Ovary (tissue), 10 donors: Measurements from ENCODE around the gene RAB2B. TPM values are rescaled to one million over a fixed set of nuclear protein-coding genes. Genes with fewer than 3 reads are reported as not detected.

ENCODE experiments used
- DNase-seq, 5 donors: peaks; one replicate each; pipeline ENCODE4 v3.0.0-alpha.2; 2019 to 2020
- H3K27ac ChIP-seq, 2 donors: fragments of 200-600 bp; one replicate each; pipeline versions ENCODE4 v1.5.1 to v1.8.0; 2019 to 2022
- H3K27me3 ChIP-seq: fragments of 200-600 bp; one replicate; pipeline ENCODE4 v1.8.0; 2022
- H3K36me3 ChIP-seq: fragments of 200-600 bp; sonication (generic); one replicate; pipeline ENCODE4 v1.5.1; 2019
- H3K4me1 ChIP-seq: one replicate; pipeline ENCODE4 v1.8.1; 2013; ENCODE audit warnings: mild to moderate bottlenecking, moderate library complexity; ENCODE audit not compliant: insufficient read depth
- H3K4me3 ChIP-seq: fragments of 200-600 bp; sonication (generic); one replicate; pipeline ENCODE4 v1.5.1; 2017
- H3K9me3 ChIP-seq, 2 donors: fragments of 200-600 bp in 1 of 2; sonication (generic) in 1 of 2; one replicate each; pipeline versions ENCODE4 v1.5.1 to v1.8.1; 2013 to 2019; ENCODE audit warnings: mild to moderate bottlenecking in 1 of 2, moderate library complexity in 1 of 2
- CTCF ChIP-seq, 3 donors: fragments of 450-650 bp in 2 of 3; fragments of 200-600 bp in 1 of 3; IDR thresholded peaks; one replicate each; pipeline versions ENCODE4 v1.5.1 to v1.8.0; 2016 to 2022; ENCODE audit warnings: antibody characterized with exemption in 3 of 3, mild to moderate bottlenecking in 1 of 3
- EP300 ChIP-seq: sonication (generic); formaldehyde crosslinking; IDR thresholded peaks from one replicate; pipeline ENCODE4 v1.6.1; 2017; ENCODE audit warnings: antibody characterized with exemption
- POLR2A ChIP-seq: fragments of 450-650 bp; IDR thresholded peaks from one replicate; pipeline ENCODE4 v1.6.1; 2017; ENCODE audit warnings: antibody characterized with exemption, mild to moderate bottlenecking, moderate library complexity
- WGBS, 3 donors: extraction: QIAGEN DNeasy Blood & Tissue Kit in 1 of 3; methylation state at CpG; one replicate each; pipeline versions ENCODE4 v1.1.5 to v1.1.7; 2013 to 2017; 5-methylcytosine and 5-hydroxymethylcytosine counted together
- intact Hi-C, 4 donors: fragments of 100-400 bp; cut with DNase I; formaldehyde crosslinking; loops; one replicate each; pipeline versions ENCODE4 v1.11.0 to v1.15.1; 2022 to 2023
- long read RNA-seq, 3 donors: library from polyadenylated mRNA in 2 of 3; unstranded in 2 of 3; transcript quantifications; one replicate each; pipeline ENCODE4 v2.0.0 and lab custom pipeline, GENCODE V29; 2021 to 2026
- polyA plus RNA-seq, 2 donors: library from polyadenylated mRNA; stranded (reverse); fragments of 200-250 nt in 1 of 2; fragments of 350-450 nt in 1 of 2; fragmentation: Illumina TruSeq in 1 of 2; extraction: RNeasy Lipid Tissue Mini Kit (QIAGEN cat#74804) in 1 of 2; gene quantifications; one replicate each; pipeline ENCODE4 v1.2.3, GENCODE V29; 2013 to 2014
- total RNA-seq, 7 donors: library from RNA; depleted of rRNA in 2 of 7; stranded (reverse); fragments of >200 nt in 2 of 7; fragmentation: NEBNext Ultra II Directional in 3 of 7; extraction: Animal tissue kit (Norgen Biotek cat#: 25700) in 3 of 7; gene quantifications; one replicate each; pipeline versions ENCODE4 v1.1.0 to v1.2.4, GENCODE V29; 2016 to 2023
- donor health status: DM: no; HTN: no; CAD: no; lungs with moderate emphysema.
- donor health status: DM: no; HTN: no; CAD: no.
- donor health status: Bipolar disorder and iron deficiency.
- donor health status: DM: yes; HTN: yes; CAD: no.
- donor health status: DM: no; HTN: no; CAD: no.
- donor health status: DM: yes; HTN: yes; CAD: no.

RAB2B gene
- total RNA-seq (10 to 100 TPM; 18.4 to 28.7 (median 25.0) TPM), polyA plus RNA-seq (10 to 100 TPM; 15.8 to 53.7 TPM)
- long read RNA-seq, donor 1, partial matches to known transcripts: 0 of 7 reads
- long read RNA-seq, donor 1, other reads (novel, unspliced or antisense): 6 of 7 reads
- long read RNA-seq, donor 2, partial matches to known transcripts: 0 of 6 reads
- long read RNA-seq, donor 2, other reads (novel, unspliced or antisense): 0 of 6 reads
- long read RNA-seq, donor 3, partial matches to known transcripts: 1 of 6 reads
- long read RNA-seq, donor 3, other reads (novel, unspliced or antisense): 5 of 6 reads

DNA sequence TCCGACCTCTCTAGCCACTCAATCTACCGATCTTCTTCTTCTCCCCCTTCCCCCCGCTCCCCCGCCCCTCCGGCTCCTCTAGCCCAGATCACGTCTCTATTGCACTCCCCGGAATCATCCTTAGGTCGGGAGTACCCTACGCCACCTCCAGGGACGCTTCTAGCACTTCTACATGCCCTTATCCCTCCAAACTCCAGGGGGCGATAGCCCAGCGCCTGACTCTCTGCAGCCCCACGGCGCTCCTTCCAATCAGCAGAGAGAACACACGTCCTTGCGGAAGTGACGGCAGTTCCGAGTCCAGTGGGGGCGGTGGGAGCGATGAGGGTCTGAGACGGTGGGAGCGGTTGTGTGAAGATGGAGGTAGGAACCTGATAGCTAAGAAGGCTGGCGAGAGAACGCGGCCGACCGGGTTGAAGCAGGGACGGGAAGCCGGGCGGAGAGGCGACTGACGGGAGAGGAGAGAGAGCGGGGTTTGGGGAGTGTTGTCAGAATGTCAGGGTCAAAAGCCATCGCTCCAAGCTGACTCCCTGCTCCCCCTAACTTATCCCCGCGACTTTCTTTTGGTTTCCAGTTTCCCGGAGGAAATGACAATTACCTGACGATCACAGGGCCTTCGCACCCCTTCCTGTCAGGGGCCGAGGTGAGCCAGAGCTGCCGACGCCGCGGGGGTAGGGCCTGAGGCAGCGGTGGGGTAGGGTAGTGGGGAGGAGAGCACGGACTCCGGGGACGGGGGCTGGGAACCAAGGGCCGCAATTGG, at the start of gene RAB2B, which contains the start of gene TOX4:
RAB2B (minus strand) TSS at position 35 of the 757 bp plus-strand sequence. CDS start 87 bp downstream, outside the sequence.
TOX4 (plus strand) TSS at position 271 of the 757 bp plus-strand sequence; CDS start at position 355, 84 bp downstream.
- intact Hi-C loops: loop anchor here in 1 of 4 donors (2.0 kb wide), 1 partner anchor 20 kb away; the partner anchor contains the start of gene CHD8
- Histone ChIP-seq H3K4me1 (peaks cover 5% of the 10 kb centered on the region), H3K27me3 (no peaks in the 10 kb centered on the region), H3K9me3 (no peaks in the 10 kb centered on the region), H3K27ac (peak within 1 kb of the TSS; percentile 58 to 66), H3K4me3 (peak within 1 kb of the TSS; percentile 79), H3K36me3 (no peaks in the 10 kb centered on the region)
- WGBS, 3 donors: 0 to 1% (median 0%) methylated on average over 49 of the region's 49 CpGs
- peak; percentile 35 for TF ChIP-seq EP300
- peak; percentile 80 for TF ChIP-seq POLR2A
- TF ChIP-seq CTCF (IDR thresholded peaks at IDR 0.05): peak; percentile 96 to 99 (median 98)
- DNase-seq: peak; percentile 92 to 96 (median 94)

DNA sequence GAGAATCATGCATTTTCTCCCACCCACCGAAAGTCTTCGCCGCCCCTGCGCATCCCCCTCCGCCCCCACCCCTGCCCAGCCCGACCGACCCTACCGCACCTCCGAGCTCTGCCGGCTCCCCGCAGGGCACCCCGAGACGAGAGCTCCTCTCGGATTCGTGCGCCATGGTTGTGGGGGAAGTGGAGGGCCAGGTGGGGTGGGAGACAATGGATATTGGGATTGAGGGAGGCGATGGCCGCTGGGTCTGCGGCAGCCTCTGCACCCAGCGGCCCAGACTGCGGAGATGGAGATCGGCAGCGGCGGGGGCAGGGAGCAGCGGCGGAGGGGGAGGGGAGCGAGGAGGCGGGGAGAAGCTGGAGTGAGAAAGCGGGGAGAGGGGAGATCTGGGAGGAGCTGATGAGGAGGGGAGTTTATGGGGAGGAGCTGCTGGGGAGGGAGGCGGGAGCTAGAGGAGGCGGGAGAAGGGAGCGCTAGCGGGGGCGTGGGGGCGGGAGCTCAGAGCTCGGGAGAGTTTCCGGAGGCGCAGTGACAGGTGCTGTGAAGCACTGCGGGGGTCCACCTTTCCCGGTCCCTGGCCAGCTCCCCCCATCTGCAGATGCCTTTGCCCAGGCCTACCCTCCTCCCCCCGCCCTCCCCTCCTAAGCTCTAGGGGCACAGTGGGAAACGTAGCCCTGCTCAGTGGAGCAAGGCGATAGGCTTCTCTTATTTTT, 49.4 kb upstream of the RAB2B start, which contains the start of gene SALL2:
SALL2 (minus strand) TSS at position 385 of the 710 bp plus-strand sequence; CDS start at position 166, 219 bp downstream.
- intact Hi-C loops: no loop called here
- Histone ChIP-seq H3K4me3 (peak within 1 kb of the TSS; percentile 58), H3K27me3 (no peaks in the 10 kb centered on the region), H3K27ac (peak within 1 kb of the TSS; percentile 53 to 71), H3K9me3 (no peaks in the 10 kb centered on the region), H3K36me3 (no peaks in the 10 kb centered on the region), H3K4me1 (peaks cover 4% of the 10 kb centered on the region)
- no peak for TF ChIP-seq POLR2A
- DNase-seq: peak; percentile 84 to 86 (median 85)
- WGBS, 3 donors: 0 to 1% (median 1%) methylated on average over 41 to 43 of the region's 43 CpGs

DNA sequence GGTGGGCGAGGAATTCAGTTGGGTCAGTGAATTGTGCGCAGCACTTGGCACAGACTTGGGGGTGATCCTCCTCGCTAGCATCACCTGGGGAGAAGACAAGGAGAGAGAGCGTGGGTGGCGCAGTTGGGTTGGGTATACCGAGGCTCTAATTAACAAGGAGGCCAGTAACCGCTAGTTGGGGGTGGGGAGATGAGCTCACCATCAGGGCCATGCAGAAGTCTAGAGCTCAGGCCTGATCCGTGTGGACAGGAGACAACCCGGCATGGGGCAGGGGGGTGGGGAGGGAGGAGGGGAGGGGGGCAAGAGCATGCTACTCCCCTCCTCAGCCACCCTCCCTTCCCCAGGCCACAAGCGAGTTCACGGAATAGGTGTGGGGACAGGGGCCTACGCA, 48.8 kb upstream of the RAB2B start:
- intact Hi-C loops: no loop called here
- 9 to 13% (median 13%) methylated on average over 12 of the region's 12 CpGs for WGBS, 3 donors
- no peaks in the 10 kb centered on the region for H3K9me3 ChIP-seq
- no peaks in the 10 kb centered on the region for H3K27me3 ChIP-seq
- DNase-seq: peak in 4 of 5 donors; percentile 31 to 59 (median 53)
- no peaks in the 10 kb centered on the region for H3K36me3 ChIP-seq
- H3K4me1 ChIP-seq: peaks cover 4% of the 10 kb centered on the region
- H3K27ac ChIP-seq: peak overlapping the region; percentile 53 to 71
- peak overlapping the region; percentile 58 for H3K4me3 ChIP-seq
- TF ChIP-seq EP300: no peak

DNA sequence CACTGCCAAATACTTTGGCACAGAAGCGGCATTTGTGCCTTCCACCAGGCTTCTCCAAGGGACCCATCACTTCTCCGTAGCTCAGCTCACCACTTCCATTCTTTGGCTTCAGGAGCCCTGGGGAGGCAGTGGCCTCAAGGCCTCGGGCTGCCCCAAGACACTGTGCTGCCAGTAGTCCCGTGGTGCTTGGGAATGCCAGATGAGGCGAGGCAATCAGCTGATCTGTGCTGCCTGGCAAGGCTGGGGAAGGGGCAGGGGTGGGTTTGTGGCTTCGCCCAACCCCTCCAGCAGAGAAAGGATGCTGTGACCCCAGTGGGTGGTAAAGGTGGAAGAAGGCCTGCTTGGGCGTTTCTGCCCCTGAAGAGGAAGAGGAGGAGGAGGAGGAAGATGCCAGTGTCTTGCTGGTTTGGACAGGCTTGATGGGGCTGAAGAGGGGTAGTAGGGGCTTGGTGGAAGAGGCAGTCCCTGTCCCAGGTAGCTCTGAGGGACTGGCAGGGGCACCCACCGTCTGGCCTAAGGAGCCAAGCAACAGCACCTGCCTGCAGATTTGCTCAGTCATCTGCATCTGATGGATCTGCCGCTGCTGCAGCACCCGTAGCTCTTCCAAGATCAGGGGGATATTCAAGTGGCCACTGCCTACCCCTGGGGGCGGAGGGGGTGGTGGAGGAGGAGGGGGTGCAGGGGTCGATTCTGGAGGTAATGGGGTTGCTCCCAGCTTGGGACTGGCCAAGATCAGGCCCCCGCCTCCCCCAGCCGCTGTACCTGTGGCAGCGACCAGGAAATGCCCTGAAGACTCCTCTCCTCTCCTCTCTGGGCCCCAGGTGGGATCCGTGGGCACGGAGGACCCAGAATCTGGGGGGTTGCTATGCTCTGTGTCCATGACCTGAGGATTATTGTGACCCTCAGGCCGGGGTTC, 48.1 kb upstream of the RAB2B start:
- Histone ChIP-seq H3K4me1 (peaks cover 4% of the 10 kb centered on the region), H3K27me3 (no peaks in the 10 kb centered on the region), H3K27ac (peak overlapping the region in 1 of 2 donors; percentile 71), H3K36me3 (no peaks in the 10 kb centered on the region), H3K9me3 (no peaks in the 10 kb centered on the region), H3K4me3 (peak overlapping the region; percentile 58)
- no peak for TF ChIP-seq CTCF (IDR thresholded peaks at IDR 0.05)
- no peak for TF ChIP-seq POLR2A
- TF ChIP-seq EP300: no peak
- intact Hi-C loops: no loop called here
- WGBS, 3 donors: 80 to 84% (median 82%) methylated on average over 18 of the region's 18 CpGs
- DNase-seq: peak in 1 of 5 donors; percentile 30
